Activated T-helper 1 cell treated with anti-CD3 and anti-CD28 coated beads, Interleukin-2, amount 50 U/mL, for 16 hours (primary cell): ENCODE measurements around the gene SLC46A3.
A peak's percentile ranks its signal among the peaks of the same experiment; 100 is the strongest.
"Not testable (repeated sequence)": the region's sequence is repeated elsewhere in the genome, so short reads cannot be mapped to it uniquely, and the experiment has no call there.

ENCODE experiments used
- DNase-seq, 2 donors: peaks; one replicate each; pipeline ENCODE4 v3.0.0-alpha.2; 2020; ENCODE audit warnings: low read depth in 1 of 2, low spot score in 1 of 2

Gene SLC46A3

GRCh38 chr13:28718543-28719226 is at the start of gene SLC46A3:
Gene SLC46A3, minus strand, starts transcription at chr13:28718970. Its CDS starts 972 bp downstream, at chr13:28717998.
- peak; percentile 94 to 95 for DNase-seq

- DNase-seq: no peak
Measured at GRCh38 chr13:28763887-28764286, 45.1 kb upstream of the SLC46A3 start.

GRCh38 chr13:28761586-28761985 is 42.8 kb upstream of the SLC46A3 start:
- DNase-seq: no peak

- no peak for DNase-seq
Measured at GRCh38 chr13:28755546-28755870, 36.7 kb upstream of the SLC46A3 start.

- no peak for DNase-seq
Measured at GRCh38 chr13:28754698-28755545, 36.2 kb upstream of the SLC46A3 start.

- DNase-seq: no peak
Measured at GRCh38 chr13:28753946-28754345, 35.2 kb upstream of the SLC46A3 start.

- no peak for DNase-seq
Measured at GRCh38 chr13:28753208-28753892, 34.6 kb upstream of the SLC46A3 start.

- DNase-seq: no peak
Measured at GRCh38 chr13:28751175-28751960, 32.6 kb upstream of the SLC46A3 start.

GRCh38 chr13:28750187-28751045 is 31.6 kb upstream of the SLC46A3 start:
- no peak for DNase-seq

GRCh38 chr13:28747851-28748250 is 29.1 kb upstream of the SLC46A3 start:
- no peak for DNase-seq

GRCh38 chr13:28746287-28746612 is 27.5 kb upstream of the SLC46A3 start:
- no peak for DNase-seq

GRCh38 chr13:28744656-28745055 is 25.9 kb upstream of the SLC46A3 start:
- DNase-seq: no peak

GRCh38 chr13:28744091-28744536 is 25.3 kb upstream of the SLC46A3 start:
- no peak for DNase-seq

GRCh38 chr13:28743499-28744083 is 24.8 kb upstream of the SLC46A3 start:
- no peak for DNase-seq

GRCh38 chr13:28743020-28743419 is 24.2 kb upstream of the SLC46A3 start:
- no peak for DNase-seq

- not testable (repeated sequence) for DNase-seq
Measured at GRCh38 chr13:28742445-28742844, 23.7 kb upstream of the SLC46A3 start.

- no peak for DNase-seq
Measured at GRCh38 chr13:28741084-28741491, 22.3 kb upstream of the SLC46A3 start.

- DNase-seq: no peak
Measured at GRCh38 chr13:28739376-28739775, 20.6 kb upstream of the SLC46A3 start.

- no peak for DNase-seq
Measured at GRCh38 chr13:28735481-28736029, 16.8 kb upstream of the SLC46A3 start.

GRCh38 chr13:28734906-28735305 is 16.1 kb upstream of the SLC46A3 start:
- no peak for DNase-seq
